Neutrophil (primary cell): ENCODE results near the gene ATP5F1D.

Source experiments
- H3K27ac ChIP-seq: fragments of 200-600 bp; sonication (generic); 2 replicates; pipeline ENCODE4 v1.5.1; 2016; ENCODE audit warnings: mild to moderate bottlenecking, moderate library complexity
- H3K27me3 ChIP-seq: fragments of 200-600 bp; sonication (generic); 2 replicates; pipeline ENCODE4 v1.6.0; 2016; ENCODE audit warnings: mild to moderate bottlenecking
- H3K36me3 ChIP-seq: fragments of 200-600 bp; sonication (generic); 2 replicates; pipeline ENCODE4 v1.5.1; 2017
- H3K4me1 ChIP-seq, 2 experiments: fragments of 200-600 bp in 1 of 2; sonication (generic) in 1 of 2; 1 replicate in 1 of 2; 2 replicates in 1 of 2; pipeline versions ENCODE4 v1.5.1 to v1.6.1; 2013 to 2016; ENCODE audit warnings: low read depth in 1 of 2, low read length in 1 of 2, mild to moderate bottlenecking in 1 of 2, moderate library complexity in 1 of 2; ENCODE audit not compliant: control insufficient read depth in 1 of 2, insufficient read depth in 1 of 2
- H3K4me3 ChIP-seq, 2 experiments: fragments of 200-600 bp in 1 of 2; sonication (generic) in 1 of 2; 1 replicate in 1 of 2; 2 replicates in 1 of 2; pipeline ENCODE4 v1.5.1; 2013 to 2016; ENCODE audit warnings: low read depth in 1 of 2, low read length in 1 of 2, mild to moderate bottlenecking in 1 of 2, moderate library complexity in 1 of 2
- H3K9me3 ChIP-seq: fragments of 200-600 bp; sonication (generic); 2 replicates; pipeline ENCODE4 v1.5.1; 2016
- CTCF ChIP-seq: fragments of 200-600 bp; sonication (generic); IDR thresholded peaks from 2 replicates; pipeline ENCODE4 v1.5.1; 2016; ENCODE audit warnings: antibody characterized with exemption

The ATP5F1D gene

GRCh38 chr19:1267477-1268225 lies 26.1 kb downstream of the ATP5F1D start:
- H3K4me1 ChIP-seq: peaks cover 80 to 88% of the 10 kb centered on the region in 2 experiments
- peak overlapping the region; percentile 78 to 87 for H3K4me3 ChIP-seq
- H3K9me3 ChIP-seq: no peaks in the 10 kb centered on the region
- peak overlapping the region; percentile 99 for H3K27ac ChIP-seq
- no peak for TF ChIP-seq CTCF
- H3K36me3 ChIP-seq: peaks cover 24% of the 10 kb centered on the region
- H3K27me3 ChIP-seq: peaks cover 8% of the 10 kb centered on the region

DNA sequence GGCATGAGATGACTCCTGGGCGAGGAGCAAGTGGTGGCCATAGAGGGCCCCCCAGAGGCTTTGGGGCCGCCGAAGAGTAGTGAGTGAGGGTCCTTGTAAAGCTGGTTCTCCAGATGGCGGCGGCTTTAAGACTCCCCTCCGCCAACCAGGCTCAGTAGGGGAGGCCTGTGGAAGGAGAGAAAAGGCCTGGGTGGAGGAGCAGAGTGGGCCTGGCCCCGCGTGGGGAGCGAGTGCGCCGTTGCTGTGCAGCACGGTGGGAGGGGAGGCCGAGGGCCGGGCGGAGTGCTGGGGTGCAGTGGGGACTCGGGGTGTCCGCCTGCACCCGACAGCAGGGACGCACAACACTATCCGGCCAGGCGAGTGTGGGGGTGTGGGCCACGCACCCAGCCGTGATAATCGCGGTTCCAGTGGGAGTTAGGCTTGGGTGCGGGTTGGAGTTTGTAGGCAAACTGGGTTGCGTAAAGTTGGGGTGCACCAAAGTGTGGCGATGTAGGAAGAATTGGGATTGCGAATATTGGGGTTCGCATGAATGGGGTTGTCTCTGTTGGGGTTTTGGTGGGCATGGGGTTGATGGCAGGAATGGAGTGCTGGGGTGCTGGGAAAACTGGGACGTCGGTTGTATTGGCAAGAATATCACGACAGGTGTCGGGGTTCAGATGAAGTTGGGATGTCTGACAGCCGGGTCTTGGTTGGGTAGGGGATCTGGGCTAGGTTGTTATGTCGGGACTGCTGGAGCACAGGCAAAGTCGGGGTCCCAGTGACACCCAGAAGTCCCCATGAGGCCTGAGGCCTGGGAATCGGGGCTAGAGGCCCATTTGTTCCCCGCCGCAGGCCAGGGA lies 26.9 kb downstream of the ATP5F1D start:
- H3K4me3 ChIP-seq: peak overlapping the region; percentile 76 to 80
- TF ChIP-seq CTCF: no peak
- H3K4me1 ChIP-seq: peaks cover 80 to 88% of the 10 kb centered on the region in 2 experiments
- peaks cover 8% of the 10 kb centered on the region for H3K27me3 ChIP-seq
- peak overlapping the region; percentile 99 for H3K27ac ChIP-seq
- H3K36me3 ChIP-seq: peaks cover 32% of the 10 kb centered on the region
- no peaks in the 10 kb centered on the region for H3K9me3 ChIP-seq

GRCh38 chr19:1269065-1269477 lies 27.5 kb downstream of the ATP5F1D start, which contains the start of gene CIRBP:
Gene CIRBP, plus strand, starts transcription at chr19:1269332. Its CDS starts 1,602 bp downstream, at chr19:1270934.
- H3K27me3 ChIP-seq: peaks cover 8% of the 10 kb centered on the region

GRCh38 chr19:1269478-1270212 lies 28.1 kb downstream of the ATP5F1D start:
- H3K4me3 ChIP-seq: peak overlapping the region; percentile 76 to 80
- H3K4me1 ChIP-seq: peaks cover 86 to 95% of the 10 kb centered on the region in 2 experiments
- H3K36me3 ChIP-seq: peaks cover 44% of the 10 kb centered on the region
- peak overlapping the region; percentile 99 for H3K27ac ChIP-seq
- H3K27me3 ChIP-seq: peaks cover 8% of the 10 kb centered on the region
- no peak for TF ChIP-seq CTCF
- H3K9me3 ChIP-seq: no peaks in the 10 kb centered on the region

More at GRCh38 chr19:1269065-1269477, 27.5 kb downstream of the ATP5F1D start, which contains the start of gene CIRBP:
- peak within 1 kb of the TSS; percentile 99 for H3K27ac ChIP-seq
- TF ChIP-seq CTCF: peak; percentile 61
- H3K36me3 ChIP-seq: peaks cover 38% of the 10 kb centered on the region
- H3K9me3 ChIP-seq: no peaks in the 10 kb centered on the region
- peak within 1 kb of the TSS; percentile 76 to 80 for H3K4me3 ChIP-seq
- peaks cover 81 to 95% of the 10 kb centered on the region in 2 experiments for H3K4me1 ChIP-seq

- peaks cover 45% of the 10 kb centered on the region for H3K36me3 ChIP-seq
- H3K27me3 ChIP-seq: peaks cover 8% of the 10 kb centered on the region
- H3K27ac ChIP-seq: peak overlapping the region; percentile 99
- TF ChIP-seq CTCF: no peak
- H3K4me1 ChIP-seq: peaks cover 86 to 95% of the 10 kb centered on the region in 2 experiments
- no peaks in the 10 kb centered on the region for H3K9me3 ChIP-seq
- peak overlapping the region; percentile 76 to 80 for H3K4me3 ChIP-seq
Observed at GRCh38 chr19:1270213-1270853, 28.8 kb downstream of the ATP5F1D start.
